Measurements from ENCODE around the gene CREB5.
"Not testable (repeated sequence)": the region's sequence is repeated elsewhere in the genome, so short reads cannot be mapped to it uniquely, and the experiment has no call there.

Gene CREB5

DNA sequence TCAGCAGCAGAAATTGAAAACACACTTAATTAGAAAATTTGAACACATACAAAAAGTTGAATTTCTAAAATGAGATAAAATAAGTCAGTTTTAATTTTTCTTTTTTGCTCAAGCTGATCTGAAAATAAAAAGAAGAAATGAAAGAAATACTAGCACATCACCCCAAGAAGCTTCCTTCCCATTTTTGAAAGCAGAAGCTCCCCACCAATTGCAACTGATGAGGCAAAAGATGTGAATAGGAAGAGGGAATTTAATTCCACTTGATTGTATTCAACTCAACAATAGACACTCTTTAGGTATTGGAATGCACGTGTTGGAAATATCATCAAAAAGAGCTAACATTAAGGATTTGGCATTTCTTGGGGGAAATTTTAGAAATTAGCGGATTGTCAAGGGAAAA, 370.0 kb downstream of the CREB5 start:
- DNase-seq (ENCODE audit: low spot score): no peak

DNA sequence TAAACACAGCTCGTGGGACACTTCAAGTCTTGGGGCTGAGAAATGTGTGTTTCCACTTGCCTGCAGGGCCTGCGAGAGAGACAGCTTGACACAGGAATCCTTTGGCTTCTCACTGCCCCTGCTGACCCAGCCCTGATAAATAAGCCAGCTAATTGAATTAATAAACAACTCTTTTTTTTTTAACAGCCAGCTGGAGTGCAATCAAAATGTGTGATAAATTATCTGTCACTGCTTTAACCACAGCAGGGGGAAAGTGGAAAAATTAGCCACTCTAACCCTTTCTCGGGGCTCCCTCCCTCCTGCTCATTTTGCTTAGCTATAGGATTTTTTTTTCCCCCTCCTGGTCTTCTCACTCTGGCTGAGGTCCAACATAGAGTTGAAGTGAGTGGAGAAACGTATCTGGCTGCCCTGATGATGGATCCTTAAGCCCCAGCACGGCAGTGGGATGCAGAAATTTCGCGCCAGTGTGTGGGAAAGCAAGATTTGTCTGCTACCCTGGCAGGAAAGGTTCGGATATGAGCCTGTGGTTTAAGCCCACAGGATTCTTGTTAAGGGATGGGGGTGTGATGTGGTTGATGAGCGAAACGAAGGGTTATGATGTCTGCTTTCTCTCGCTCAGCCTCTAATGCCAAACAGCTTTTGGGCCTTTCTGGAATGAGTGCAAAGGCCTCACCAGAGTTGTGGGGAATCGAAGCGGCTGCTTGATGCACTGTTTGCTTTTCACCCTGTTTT, 372.0 kb downstream of the CREB5 start:
- DNase-seq (ENCODE audit: low spot score): no peak

DNA sequence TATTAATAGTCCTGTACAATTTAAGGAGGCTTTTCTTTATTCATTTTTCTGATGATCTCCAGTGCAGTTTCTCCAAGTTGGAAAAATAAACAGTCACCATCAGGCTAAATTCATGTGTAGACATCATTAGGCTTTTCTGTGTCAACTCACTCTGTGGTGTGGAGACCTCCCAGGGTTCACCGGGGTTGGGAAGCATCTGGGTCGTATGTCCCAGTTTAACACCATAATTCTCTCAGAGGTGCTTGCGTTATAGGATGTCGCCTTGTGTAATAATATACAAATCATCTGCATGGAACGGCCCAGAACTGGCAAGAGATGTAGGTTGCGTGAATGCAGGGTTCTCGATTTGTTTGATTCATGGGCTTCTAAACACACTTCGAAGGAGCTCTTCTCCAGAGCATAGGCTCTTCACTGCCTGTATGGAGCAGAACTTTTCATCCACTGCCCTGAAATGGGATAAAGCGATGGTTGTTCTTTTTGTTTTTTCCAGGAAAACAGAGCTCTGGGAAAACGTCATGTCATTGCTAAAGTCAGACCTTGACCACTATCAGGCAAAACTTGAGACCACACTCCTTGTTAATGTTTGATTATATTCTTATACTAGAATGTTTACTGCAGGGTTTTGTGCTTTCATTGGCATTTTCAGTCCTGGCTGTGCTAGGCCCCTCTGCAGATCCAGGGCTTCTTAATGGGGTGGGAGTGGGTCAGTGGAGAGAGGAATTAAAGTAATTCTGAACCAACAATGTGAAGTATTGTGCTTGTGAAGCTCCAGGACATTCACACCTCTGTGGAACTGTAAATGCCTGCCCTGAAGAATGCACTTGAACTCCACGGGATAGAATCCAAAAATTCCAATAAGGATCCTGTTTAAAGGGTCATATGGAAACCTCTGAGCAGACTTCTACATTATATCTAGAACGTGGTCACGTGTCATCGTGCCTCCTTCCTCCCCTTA, 373.0 kb downstream of the CREB5 start:
- DNase-seq (ENCODE audit: low spot score): no peak

DNA sequence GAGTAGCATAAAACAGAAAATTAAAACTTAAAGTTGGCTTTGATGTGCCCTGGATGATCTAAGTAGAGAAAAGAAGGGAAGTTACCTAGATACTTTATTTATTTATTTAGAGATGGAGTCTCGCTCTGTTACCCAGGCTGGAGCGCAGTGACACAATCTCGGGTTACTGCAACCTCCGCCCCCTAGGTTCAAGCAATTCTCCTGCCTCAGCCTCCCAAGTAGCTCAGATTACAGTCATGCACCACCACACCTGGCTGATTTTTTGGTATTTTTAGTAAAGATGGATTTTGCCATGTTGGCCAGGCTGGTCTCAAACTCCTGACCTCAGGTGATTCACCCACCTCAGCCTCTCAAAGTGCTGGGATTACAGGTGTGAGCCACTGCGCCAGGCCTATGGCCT, 373.8 kb downstream of the CREB5 start:
- not testable (repeated sequence) for DNase-seq (ENCODE audit: low spot score)

DNA sequence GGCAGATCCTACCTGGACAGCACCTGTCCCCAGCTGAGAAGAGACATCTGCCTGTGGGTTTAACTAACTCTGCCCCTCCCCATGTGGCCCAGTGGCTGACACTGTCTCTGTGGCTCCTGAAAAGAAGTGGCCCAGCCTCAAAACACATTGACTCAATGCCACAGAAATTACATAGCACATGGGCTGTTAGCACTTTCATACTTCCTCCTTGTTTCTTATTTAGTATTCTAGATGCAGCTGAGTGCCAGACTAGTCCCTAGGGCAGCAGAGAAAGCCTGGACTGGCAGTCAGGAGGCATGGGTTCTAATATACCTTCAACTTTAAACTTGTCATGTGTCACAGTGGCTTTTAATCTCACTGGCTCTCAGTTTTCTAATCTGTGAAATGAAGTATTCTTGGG, 374.8 kb downstream of the CREB5 start:
- DNase-seq (ENCODE audit: low spot score): no peak

DNA sequence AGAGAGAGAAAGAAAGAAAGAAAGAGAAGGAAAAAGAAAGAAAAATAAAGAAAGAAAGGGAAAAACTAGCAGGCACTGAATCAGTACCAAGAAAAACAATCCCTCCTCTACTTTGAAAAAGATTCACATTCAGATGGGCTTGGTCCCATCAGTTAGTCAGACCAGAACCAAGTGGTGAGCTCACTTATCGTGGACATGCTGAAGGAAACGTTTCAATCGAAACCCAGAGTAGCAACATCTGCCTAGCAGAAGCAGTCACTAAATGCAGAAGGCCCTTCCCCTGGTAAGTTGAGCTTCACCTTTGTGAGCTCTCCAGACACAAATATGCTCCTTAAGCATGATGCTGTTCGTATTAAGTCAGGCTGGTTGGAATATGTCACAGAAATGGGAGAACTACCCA, 378.1 kb downstream of the CREB5 start:
- DNase-seq (ENCODE audit: low spot score): no peak

DNA sequence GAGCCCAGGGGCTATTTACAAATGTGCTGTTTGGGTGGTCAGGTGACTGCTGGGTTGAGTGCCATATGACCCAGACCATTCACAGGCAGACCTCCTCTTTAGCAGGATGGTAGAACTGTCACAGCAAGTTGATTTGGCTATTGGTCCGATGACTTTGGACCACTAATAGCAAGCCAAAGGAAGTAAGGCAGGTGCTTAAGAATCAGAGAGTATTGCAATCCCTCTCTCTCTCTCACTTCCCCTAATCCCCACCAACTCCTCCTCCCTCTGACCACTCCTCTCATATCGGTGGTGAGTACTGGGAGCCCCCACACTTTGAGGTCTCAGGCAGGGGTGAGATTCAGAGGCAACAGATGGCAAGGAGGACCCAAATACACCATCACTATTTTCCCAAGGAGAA, 380.5 kb downstream of the CREB5 start:
- no peak for DNase-seq (ENCODE audit: low spot score)

DNA sequence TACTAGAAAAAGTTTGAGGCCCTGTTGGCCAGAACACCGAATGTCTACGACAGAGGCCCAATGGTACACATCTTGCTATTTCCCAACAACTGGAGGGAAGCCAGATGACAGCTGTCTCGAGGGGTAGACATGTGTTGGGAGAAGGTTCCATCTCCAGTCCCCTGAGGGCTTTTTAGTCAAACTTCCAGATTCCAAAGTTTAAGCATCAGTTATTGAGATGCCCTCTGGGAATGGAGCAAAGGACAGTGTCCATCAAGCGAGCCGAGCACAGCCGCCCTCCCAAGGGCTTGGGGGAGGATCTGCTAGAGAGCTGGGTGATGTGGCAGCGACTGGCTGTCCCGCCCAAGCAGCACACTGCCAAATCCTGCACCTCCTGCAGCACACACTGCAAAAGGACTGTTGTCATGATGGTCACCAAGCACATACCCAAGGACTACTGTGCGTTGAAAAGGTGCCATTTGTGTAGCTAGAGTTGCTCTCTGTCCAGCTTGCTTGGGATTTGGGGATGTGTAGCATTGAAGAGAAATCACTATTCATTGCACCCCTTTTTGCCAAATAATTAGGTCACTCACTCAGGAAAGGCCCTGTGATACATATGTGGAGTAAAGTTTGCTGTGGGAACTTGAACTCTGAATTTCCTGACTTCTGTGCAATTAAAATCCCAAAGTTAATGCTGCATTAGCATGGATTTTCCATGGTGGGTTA, 381.2 kb downstream of the CREB5 start:
- no peak for DNase-seq (ENCODE audit: low spot score)

DNA sequence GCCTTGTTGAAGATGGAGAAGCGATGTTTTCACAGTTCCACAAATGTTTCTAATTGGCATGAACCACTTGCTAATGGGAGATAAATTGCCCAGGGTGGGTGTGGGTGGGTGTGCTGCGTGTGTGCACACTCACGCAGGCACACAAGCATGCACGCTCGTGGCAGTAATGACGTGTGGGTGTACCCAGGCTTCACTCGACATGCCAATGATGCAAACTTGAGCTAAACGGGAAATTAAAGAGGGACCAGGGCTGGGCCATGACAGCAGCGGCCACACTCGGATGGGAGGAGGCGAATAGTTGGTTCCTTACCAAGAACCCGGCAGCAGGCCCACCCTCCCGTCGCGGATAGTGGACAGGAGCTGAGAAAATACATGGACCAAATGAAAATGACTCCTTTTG, 386.0 kb downstream of the CREB5 start:
- no peak for DNase-seq (ENCODE audit: low spot score)

DNA sequence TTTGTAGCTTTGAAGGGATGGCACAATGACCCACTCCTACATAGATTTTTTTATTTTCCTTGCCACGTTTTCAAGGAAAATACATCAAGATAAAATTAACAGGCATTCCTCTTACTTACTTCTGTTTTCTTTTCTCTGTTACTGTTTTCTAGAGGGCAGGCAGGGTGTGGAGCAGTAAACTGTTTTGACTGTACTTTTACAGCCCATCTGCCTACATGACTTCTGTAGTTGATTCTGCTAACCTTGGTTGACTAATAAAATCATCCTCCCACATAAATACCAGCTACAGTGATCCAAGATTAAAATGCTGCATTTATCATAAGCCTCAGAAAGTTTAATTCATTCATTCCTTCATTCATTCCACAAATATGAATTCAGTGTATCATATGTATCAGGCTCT, 387.3 kb downstream of the CREB5 start:
- DNase-seq (ENCODE audit: low spot score): no peak

DNA sequence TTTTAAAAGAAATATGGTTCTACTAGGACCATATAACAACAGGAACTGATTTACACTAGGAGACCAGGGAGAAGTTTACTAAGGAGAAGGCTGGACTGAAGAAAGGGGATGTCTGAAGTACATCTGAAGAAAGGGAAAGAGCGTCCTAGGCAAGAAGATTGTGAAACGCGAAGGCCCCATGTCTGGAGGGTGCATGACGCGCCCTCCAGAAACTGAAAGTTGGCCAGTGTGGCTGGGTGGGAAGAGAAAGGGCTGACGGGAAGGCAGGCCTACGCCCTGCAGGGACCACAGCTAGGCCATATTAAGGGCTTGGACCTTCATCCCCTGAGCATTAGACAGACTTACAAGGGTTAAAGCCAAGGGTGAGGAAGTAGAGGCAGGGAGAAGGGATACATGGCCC, 387.8 kb downstream of the CREB5 start:
- no peak for DNase-seq (ENCODE audit: low spot score)

DNA sequence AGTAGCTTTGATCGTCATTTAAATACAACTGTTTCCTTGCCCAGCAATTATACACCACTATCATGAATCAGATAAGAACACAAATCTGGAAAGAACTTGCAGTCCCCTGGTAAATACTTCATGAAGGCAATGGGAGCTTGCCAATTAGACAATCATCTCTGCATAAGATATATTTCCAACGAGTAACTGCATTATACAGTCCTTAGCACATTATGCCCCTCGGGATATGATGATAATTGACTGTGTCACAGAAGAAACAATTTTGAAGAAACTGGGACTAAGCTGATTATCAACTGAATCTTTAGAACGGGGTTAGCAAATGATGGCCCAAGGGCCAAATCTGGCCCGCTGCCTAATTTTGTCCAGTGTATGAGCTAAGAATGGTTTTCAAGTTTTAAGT, 390.1 kb downstream of the CREB5 start:
- DNase-seq (ENCODE audit: low spot score): no peak

DNA sequence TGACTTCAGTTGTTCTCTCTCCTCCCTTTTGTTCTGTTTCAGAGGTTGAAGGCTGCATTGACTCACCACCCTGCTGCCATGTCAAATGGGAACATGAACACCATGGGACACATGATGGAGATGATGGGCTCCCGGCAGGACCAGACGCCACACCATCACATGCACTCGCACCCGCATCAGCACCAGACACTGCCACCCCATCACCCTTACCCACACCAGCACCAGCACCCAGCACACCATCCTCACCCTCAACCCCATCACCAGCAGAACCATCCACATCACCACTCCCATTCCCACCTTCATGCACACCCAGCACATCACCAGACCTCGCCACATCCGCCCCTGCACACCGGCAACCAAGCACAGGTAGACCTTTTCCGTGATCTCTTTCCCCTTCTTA, 391.8 kb downstream of the CREB5 start:
- DNase-seq (ENCODE audit: low spot score): no peak

DNA sequence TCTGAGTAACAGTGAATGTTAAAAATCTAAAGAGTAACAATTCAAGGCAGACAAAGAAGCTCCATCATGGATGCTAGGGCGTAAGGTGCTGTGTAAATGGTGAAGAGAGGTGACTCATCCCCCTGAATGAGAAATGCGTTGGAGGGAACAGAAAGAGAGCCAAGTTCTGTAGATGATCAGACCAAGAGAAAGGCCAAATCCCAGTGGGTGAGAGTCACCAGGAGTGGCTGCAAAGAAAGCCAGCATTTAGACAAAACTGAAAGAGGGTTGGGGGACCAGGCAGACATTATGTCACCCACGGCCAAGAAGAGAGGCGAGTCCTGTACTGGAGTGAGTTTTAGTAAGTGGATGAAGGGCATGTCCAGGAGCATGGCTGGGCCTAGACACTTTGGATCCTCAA, 392.7 kb downstream of the CREB5 start:
- DNase-seq (ENCODE audit: low spot score): no peak

DNA sequence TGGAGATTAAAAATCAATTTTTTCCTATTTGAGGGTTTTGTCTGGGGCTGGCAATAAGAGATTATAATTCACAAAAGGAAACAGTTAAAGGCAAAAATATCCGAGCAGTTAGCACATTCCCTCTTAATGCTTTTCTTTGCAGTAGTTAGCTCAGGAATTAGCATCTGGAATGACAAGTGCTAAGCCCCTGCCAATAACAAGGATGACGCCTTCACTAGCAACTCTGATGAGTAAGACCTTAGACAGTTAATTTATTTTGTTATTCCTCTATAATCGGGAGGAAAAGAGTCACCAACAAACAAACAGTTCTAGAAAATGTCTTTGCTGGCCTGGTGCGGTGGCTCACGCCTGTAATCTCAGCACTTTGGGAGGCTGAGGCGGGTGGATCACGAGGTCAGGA, 394.5 kb downstream of the CREB5 start:
- no peak for DNase-seq (ENCODE audit: low spot score)

DNA sequence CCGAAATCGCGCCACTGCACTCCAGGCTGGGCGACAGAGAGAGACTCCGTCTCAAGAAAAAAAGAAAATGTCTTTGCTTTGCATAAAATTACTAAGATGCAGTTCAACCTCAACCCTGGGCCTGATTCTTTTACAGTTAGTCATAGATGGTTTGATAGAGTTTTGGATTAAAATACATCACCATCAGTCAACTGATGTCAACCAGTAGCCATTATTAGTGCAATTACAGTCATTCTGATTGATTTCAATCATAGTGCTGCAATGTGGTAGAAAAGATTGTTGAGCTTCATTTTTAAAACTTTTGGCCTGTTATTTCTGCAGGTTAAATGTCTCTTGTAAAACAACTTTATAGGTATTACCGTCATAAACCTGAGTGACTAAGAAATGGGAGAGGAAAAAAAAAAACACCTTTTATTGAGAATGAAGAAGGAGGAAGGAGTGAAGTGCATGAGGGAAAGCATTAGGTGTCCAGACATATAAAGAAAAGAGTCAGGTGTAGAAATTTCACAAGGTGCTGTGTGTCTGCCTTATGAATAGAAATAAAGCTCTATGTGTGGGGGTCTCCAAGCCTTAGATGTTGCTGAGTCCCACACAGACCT, 395.2 kb downstream of the CREB5 start:
- no peak for DNase-seq (ENCODE audit: low spot score)

DNA sequence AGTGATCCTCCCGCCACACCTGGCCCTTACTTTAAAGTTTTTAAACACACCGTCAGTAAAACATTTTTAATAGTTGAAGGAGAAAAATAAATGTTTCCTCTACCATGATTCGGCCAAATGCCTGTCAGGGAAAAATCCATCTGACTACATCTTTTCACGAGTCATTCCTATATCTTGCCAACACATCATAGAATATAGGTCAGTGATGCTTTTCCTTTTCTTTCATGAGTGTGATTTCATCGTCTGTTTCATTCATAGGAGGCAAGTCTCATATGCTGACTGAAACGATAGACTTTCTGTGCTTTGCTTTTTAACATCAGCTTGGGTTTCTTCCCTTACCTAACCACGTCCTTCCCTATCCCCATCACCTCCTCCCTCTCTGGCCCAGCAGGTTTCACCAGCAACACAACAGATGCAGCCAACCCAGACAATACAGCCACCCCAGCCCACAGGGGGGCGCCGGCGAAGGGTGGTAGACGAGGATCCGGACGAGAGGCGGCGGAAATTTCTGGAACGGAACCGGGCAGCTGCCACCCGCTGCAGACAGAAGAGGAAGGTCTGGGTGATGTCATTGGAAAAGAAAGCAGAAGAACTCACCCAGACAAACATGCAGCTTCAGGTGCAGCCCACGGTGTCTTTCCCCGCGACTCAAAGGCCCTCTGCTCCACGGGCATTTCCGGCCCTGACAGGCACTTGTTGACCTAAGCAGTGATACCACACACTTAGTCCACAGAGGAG, 396.6 kb downstream of the CREB5 start:
- no peak for DNase-seq (ENCODE audit: low spot score)

DNA sequence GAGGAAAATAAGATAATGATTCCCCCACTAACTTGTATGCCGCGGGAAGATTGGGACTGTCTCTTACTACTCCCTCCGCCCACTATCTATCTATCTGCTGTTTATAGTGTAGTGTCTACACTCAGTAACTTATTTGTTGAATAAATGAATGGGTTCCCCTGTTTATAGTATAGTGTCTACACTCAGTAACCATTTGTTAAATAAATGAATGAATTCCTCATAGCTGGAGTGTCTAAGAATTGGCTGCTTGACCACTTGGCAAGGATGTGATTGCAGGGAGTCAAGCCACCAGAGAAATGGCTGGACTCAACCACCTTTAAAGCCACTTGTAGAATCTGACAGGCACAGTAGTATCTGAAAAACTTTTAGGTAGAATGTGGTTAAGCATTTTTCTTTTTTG, 398.7 kb downstream of the CREB5 start:
- DNase-seq (ENCODE audit: low spot score): no peak

DNA sequence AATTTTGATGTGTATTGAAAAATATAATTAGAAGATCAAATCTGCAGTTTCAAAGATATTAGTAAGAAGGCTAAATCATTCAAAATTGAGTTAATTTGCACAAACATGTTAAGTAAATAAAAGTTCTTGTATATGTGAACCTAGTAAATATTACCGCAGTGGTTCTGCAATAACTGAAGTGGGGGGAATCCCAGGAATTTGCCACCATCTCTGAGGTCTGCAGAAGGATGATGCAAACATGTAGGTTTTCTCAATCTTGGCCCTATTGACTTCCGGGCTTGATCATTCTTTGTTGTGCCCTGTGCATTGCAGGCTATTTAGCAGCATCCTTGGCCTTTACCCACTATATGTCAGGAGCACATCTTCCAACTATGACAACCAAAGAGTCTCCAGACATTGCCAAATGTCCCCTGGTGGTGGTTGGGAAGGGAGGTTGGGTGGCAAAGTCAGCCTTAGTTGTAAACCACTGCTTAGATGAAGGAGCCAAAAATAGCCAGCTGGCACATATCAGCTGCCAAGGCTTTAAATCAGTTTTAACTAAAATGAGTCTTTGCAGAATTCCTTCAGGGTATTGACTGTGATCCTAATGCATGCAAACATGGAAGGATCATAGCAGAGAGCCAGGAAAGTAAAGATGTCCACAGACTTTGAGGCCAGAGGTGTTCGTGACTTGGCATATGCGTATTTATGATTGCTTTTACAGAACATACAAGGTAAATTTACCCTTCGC, 399.5 kb downstream of the CREB5 start:
- DNase-seq (ENCODE audit: low spot score): no peak

DNA sequence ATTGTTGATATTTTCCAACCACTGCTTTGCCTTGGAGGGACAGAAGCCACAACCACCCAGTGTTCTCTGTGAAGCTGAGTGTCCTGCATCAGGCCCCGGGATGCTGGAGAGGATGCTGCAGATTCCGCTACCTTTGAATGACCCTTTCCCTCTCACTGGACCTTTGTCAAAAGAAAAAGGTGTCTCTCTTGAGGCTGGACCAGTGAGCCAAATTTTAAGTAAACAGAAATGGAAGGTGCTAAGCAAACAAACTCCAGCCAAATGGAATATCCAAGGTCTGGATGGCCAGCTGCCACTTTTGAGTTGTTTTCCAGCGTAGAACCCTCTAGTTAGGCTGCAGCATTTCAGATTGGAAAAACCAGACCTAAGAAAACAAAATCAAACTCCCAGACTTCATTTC, 400.3 kb downstream of the CREB5 start:
- no peak for DNase-seq (ENCODE audit: low spot score)

Measured in hematopoietic multipotent progenitor cell treated with erythropoietin and hydrocortisone succinate and interleukin-3 and kit ligand, for 17 days (in vitro differentiated cells).